HepG2 (cell line): Measurements from ENCODE around the gene RRP36. TPM values are rescaled to one million over a fixed set of nuclear protein-coding genes. Genes with fewer than 3 reads are reported as not detected.
A peak's percentile ranks its signal among the peaks of the same experiment; 100 is the strongest.

Experiments
- MBNL3 ChIP-seq: fragments of 250-450 bp; sonication (Bioruptor Pico); conservative IDR thresholded peaks from 2 replicates; pipeline ENCODE4 v1.8.0; 2022; ENCODE audit warnings: mild to moderate bottlenecking, inconsistent platforms
- SALL2 ChIP-seq: sonication (generic); formaldehyde crosslinking; IDR thresholded peaks from 2 replicates; pipeline ENCODE4 v1.8.1; 2023; ENCODE audit warnings: mild to moderate bottlenecking, missing genetic modification reagents, inconsistent platforms
- SSRP1 ChIP-seq: IDR thresholded peaks from 2 replicates; pipeline ENCODE4 v1.6.1; 2016; ENCODE audit warnings: control low read depth
- STAG1 ChIP-seq: sonication (generic); formaldehyde crosslinking; IDR thresholded peaks from 2 replicates; pipeline ENCODE4 v1.4.0; 2020; ENCODE audit warnings: missing genetic modification reagents
- ZNF124 ChIP-seq: sonication (generic); formaldehyde crosslinking; IDR thresholded peaks from 2 replicates; pipeline ENCODE4 v1.4.0; 2020; ENCODE audit warnings: missing genetic modification reagents
- ZNF17 ChIP-seq: sonication (generic); formaldehyde crosslinking; IDR thresholded peaks from 2 replicates; pipeline ENCODE4 v1.5.0; 2020; ENCODE audit warnings: mild to moderate bottlenecking, missing genetic modification reagents
- ZNF260 ChIP-seq: sonication (generic); formaldehyde crosslinking; IDR thresholded peaks from 2 replicates; pipeline ENCODE4 v1.4.0; 2020; ENCODE audit warnings: missing genetic modification reagents, low read depth, mild to moderate bottlenecking, borderline replicate concordance
- ZNF34 ChIP-seq: sonication (generic); formaldehyde crosslinking; IDR thresholded peaks from 2 replicates; pipeline ENCODE4 v1.4.0; 2020; ENCODE audit warnings: mild to moderate bottlenecking, missing genetic modification reagents, borderline replicate concordance
- ZNF674 ChIP-seq: sonication (generic); formaldehyde crosslinking; IDR thresholded peaks from 2 replicates; pipeline ENCODE4 v1.5.0; 2020; ENCODE audit warnings: low read depth, mild to moderate bottlenecking, missing genetic modification reagents
- ZNF883 ChIP-seq: sonication (generic); formaldehyde crosslinking; IDR thresholded peaks from 2 replicates; pipeline ENCODE4 v1.5.1; 2020; ENCODE audit warnings: mild to moderate bottlenecking, missing genetic modification reagents; ENCODE audit errors: not compliant biosample characterization
- polyA plus RNA-seq, 8 experiments: library from polyadenylated mRNA; depleted of rRNA in 3 of 8; stranded (reverse) in 7 of 8; unstranded in 1 of 8; fragments of >200 nt; fragmentation: Illumina TruSeq in 4 of 8; extraction: Trizol in 4 of 8; gene quantifications; 2 replicates each; pipeline versions ENCODE4 v1.2.1 to v1.2.3, GENCODE V29; 2011 to 2016; ENCODE audit warnings: low read depth in 4 of 8, missing spikeins in 1 of 8, mixed read lengths in 1 of 8; ENCODE audit not compliant: insufficient read depth in 1 of 8
- total RNA-seq, 5 experiments: library from RNA; depleted of rRNA; stranded (reverse); fragments of >200 nt; fragmentation: Illumina TruSeq; extraction: Trizol; gene quantifications; 2 replicates each; pipeline ENCODE4 v1.2.3, GENCODE V29; 2016; ENCODE audit warnings: low read depth in 1 of 5
- TF ChIP-seq, protein P1 (sequence below), 2 experiments: sonication (generic) in 1 of 2; formaldehyde crosslinking in 1 of 2; IDR thresholded peaks; 2 replicates each; pipeline versions ENCODE4 v1.4.0 to v1.6.1; 2018 to 2020; ENCODE audit warnings: missing genetic modification reagents in 2 of 2, borderline replicate concordance in 1 of 2, low read depth in 1 of 2, mild to moderate bottlenecking in 1 of 2, missing biosample characterization in 1 of 2
- TF ChIP-seq, protein P2 (sequence below): sonication (generic); formaldehyde crosslinking; IDR thresholded peaks from 2 replicates; pipeline ENCODE4 v1.9.0; 2021; ENCODE audit warnings: missing genetic modification reagents, mild to moderate bottlenecking, borderline replicate concordance
- TF ChIP-seq, protein P3 (sequence below): sonication (generic); formaldehyde crosslinking; IDR thresholded peaks from 2 replicates; pipeline ENCODE4 v1.8.1; 2022; ENCODE audit warnings: low read depth, mild to moderate bottlenecking, missing genetic modification reagents
- TF ChIP-seq, protein P4 (sequence below), 2 experiments: IDR thresholded peaks; 2 replicates each; pipeline ENCODE4 v1.6.1; 2011 to 2012; ENCODE audit warnings: low read length in 2 of 2, borderline replicate concordance in 1 of 2, low read depth in 1 of 2, mild to moderate bottlenecking in 1 of 2, moderate library complexity in 1 of 2
- TF ChIP-seq, protein P5 (sequence below): sonication (generic); formaldehyde crosslinking; IDR thresholded peaks from 2 replicates; pipeline ENCODE4 v1.4.0; 2020; ENCODE audit warnings: missing genetic modification reagents

RRP36 gene
- total and polyA plus RNA-seq, 2 of the 13 experiments (the other 11 are each of a cell fraction or from before 2014, with no cell fraction given) = 29.5 to 144 TPM

DNA sequence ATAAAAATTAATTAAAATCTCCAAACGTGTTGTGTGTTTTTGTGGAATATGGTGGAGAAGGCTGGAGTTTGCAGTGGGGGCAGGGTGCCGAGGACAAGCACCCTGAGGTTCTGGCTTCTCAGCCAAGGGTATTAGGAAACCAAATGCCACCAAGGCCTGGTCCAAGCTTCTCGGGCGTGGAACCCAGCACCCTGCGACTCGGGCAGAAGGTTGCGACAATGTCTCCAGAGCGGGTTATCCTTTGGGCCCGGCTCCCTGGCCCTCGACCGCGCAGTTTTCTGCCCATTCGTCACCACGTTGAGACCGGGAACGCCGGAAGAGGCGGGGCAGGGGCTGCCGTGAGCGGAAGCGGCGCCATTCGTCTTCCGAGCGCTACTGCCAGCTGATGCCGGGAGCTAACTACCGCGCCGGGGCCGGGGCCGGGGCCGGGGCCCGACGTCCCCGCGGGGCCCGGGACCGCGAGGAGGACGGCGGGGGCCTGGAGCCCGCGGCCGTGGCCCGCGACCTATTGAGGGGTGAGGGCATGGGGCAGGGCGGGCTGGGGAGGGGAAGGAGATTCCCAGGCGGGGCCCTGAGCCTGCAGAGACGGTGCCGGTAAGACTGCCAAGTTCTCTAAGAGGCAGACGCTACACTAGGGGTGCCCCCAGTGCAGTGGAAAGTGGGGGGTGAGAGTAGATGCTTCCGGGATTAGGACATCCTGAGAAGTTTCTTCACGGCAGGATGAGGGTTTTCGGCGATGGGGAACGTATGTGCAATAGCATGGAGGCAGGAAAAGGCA, at the start of gene RRP36 (continued):
- TF ChIP-seq ZNF17 (CRISPR knock-in tag) (no peak), ZNF260 (CRISPR knock-in tag) (no peak), ZNF124 (CRISPR knock-in tag) (peak; percentile 56; the same call in 1 of the 2 replicates), ZNF883 (CRISPR knock-in tag) (peak; percentile 88), ZNF674 (CRISPR knock-in tag) (no peak), STAG1 (CRISPR knock-in tag) (0 out of 2 replicates have a peak, but pooled peaks have one; percentile 3), SSRP1 (CRISPR knock-in tag) (no peak), ZNF34 (CRISPR knock-in tag) (no peak), SALL2 (CRISPR knock-in tag) (peak; percentile 95), MBNL3 (CRISPR knock-in tag) (no peak)
- TF ChIP-seq, protein P1, sequence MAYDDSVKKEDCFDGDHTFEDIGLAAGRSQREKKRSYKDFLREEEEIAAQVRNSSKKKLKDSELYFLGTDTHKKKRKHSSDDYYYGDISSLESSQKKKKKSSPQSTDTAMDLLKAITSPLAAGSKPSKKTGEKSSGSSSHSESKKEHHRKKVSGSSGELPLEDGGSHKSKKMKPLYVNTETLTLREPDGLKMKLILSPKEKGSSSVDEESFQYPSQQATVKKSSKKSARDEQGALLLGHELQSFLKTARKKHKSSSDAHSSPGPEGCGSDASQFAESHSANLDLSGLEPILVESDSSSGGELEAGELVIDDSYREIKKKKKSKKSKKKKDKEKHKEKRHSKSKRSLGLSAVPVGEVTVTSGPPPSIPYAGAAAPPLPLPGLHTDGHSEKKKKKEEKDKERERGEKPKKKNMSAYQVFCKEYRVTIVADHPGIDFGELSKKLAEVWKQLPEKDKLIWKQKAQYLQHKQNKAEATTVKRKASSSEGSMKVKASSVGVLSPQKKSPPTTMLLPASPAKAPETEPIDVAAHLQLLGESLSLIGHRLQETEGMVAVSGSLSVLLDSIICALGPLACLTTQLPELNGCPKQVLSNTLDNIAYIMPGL (CRISPR knock-in tag; IDR thresholded peaks at IDR 0.05; ENCODE audit: borderline replicate concordance in 1 of 2, low read depth in 1 of 2) = peak in 1 of 2 experiments; percentile 67; a peak in 2 of 4 replicates
- TF ChIP-seq, protein P2, sequence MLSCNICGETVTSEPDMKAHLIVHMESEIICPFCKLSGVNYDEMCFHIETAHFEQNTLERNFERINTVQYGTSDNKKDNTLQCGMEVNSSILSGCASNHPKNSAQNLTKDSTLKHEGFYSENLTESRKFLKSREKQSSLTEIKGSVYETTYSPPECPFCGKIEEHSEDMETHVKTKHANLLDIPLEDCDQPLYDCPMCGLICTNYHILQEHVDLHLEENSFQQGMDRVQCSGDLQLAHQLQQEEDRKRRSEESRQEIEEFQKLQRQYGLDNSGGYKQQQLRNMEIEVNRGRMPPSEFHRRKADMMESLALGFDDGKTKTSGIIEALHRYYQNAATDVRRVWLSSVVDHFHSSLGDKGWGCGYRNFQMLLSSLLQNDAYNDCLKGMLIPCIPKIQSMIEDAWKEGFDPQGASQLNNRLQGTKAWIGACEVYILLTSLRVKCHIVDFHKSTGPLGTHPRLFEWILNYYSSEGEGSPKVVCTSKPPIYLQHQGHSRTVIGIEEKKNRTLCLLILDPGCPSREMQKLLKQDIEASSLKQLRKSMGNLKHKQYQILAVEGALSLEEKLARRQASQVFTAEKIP = no peak
- TF ChIP-seq, protein P3, sequence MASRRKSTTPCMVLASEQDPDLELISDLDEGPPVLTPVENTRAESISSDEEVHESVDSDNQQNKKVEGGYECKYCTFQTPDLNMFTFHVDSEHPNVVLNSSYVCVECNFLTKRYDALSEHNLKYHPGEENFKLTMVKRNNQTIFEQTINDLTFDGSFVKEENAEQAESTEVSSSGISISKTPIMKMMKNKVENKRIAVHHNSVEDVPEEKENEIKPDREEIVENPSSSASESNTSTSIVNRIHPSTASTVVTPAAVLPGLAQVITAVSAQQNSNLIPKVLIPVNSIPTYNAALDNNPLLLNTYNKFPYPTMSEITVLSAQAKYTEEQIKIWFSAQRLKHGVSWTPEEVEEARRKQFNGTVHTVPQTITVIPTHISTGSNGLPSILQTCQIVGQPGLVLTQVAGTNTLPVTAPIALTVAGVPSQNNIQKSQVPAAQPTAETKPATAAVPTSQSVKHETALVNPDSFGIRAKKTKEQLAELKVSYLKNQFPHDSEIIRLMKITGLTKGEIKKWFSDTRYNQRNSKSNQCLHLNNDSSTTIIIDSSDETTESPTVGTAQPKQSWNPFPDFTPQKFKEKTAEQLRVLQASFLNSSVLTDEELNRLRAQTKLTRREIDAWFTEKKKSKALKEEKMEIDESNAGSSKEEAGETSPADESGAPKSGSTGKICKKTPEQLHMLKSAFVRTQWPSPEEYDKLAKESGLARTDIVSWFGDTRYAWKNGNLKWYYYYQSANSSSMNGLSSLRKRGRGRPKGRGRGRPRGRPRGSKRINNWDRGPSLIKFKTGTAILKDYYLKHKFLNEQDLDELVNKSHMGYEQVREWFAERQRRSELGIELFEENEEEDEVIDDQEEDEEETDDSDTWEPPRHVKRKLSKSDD (CRISPR knock-in tag) = peak; percentile 81; the same call in 1 of the 2 replicates
- TF ChIP-seq, protein P4, sequence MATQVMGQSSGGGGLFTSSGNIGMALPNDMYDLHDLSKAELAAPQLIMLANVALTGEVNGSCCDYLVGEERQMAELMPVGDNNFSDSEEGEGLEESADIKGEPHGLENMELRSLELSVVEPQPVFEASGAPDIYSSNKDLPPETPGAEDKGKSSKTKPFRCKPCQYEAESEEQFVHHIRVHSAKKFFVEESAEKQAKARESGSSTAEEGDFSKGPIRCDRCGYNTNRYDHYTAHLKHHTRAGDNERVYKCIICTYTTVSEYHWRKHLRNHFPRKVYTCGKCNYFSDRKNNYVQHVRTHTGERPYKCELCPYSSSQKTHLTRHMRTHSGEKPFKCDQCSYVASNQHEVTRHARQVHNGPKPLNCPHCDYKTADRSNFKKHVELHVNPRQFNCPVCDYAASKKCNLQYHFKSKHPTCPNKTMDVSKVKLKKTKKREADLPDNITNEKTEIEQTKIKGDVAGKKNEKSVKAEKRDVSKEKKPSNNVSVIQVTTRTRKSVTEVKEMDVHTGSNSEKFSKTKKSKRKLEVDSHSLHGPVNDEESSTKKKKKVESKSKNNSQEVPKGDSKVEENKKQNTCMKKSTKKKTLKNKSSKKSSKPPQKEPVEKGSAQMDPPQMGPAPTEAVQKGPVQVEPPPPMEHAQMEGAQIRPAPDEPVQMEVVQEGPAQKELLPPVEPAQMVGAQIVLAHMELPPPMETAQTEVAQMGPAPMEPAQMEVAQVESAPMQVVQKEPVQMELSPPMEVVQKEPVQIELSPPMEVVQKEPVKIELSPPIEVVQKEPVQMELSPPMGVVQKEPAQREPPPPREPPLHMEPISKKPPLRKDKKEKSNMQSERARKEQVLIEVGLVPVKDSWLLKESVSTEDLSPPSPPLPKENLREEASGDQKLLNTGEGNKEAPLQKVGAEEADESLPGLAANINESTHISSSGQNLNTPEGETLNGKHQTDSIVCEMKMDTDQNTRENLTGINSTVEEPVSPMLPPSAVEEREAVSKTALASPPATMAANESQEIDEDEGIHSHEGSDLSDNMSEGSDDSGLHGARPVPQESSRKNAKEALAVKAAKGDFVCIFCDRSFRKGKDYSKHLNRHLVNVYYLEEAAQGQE (IDR thresholded peaks at IDR 0.05; ENCODE audit: borderline replicate concordance in 1 of 2, low read depth in 1 of 2, low read length in 2 of 2) = no peak
- TF ChIP-seq, protein P5, sequence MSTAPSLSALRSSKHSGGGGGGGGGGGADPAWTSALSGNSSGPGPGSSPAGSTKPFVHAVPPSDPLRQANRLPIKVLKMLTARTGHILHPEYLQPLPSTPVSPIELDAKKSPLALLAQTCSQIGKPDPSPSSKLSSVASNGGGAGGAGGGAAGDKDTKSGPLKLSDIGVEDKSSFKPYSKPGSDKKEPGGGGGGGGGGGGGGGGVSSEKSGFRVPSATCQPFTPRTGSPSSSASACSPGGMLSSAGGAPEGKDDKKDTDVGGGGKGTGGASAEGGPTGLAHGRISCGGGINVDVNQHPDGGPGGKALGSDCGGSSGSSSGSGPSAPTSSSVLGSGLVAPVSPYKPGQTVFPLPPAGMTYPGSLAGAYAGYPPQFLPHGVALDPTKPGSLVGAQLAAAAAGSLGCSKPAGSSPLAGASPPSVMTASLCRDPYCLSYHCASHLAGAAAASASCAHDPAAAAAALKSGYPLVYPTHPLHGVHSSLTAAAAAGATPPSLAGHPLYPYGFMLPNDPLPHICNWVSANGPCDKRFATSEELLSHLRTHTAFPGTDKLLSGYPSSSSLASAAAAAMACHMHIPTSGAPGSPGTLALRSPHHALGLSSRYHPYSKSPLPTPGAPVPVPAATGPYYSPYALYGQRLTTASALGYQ (CRISPR knock-in tag) = peak; percentile 53; the same call in 1 of the 2 replicates
